Urinary bladder (tissue), 4 donors: ENCODE measurements around the gene PIGR. TPM values are rescaled to one million over a fixed set of nuclear protein-coding genes. Genes with fewer than 3 reads are reported as not detected.

Experiments used
- DNase-seq: peaks from one replicate; pipeline ENCODE4 v3.0.0-alpha.2; 2015; ENCODE audit errors: extremely low spot score
- H3K27ac ChIP-seq: one replicate; pipeline ENCODE4 v1.5.1; 2013; ENCODE audit warnings: low read depth, mild to moderate bottlenecking, moderate library complexity
- H3K36me3 ChIP-seq: one replicate; pipeline ENCODE4 v1.6.1; 2013; ENCODE audit warnings: mild to moderate bottlenecking, moderate library complexity; ENCODE audit not compliant: insufficient read depth
- H3K4me1 ChIP-seq: one replicate; pipeline ENCODE4 v1.6.1; 2013; ENCODE audit warnings: mild to moderate bottlenecking, moderate library complexity; ENCODE audit not compliant: insufficient read depth
- H3K4me3 ChIP-seq: one replicate; pipeline ENCODE4 v1.5.1; 2013; ENCODE audit warnings: low read depth, low read length
- WGBS: extraction: QIAGEN DNeasy Blood & Tissue Kit; methylation state at CpG from one replicate; pipeline ENCODE4 v1.1.7; 2013; 5-methylcytosine and 5-hydroxymethylcytosine counted together
- polyA plus RNA-seq: library from polyadenylated mRNA; stranded (reverse); fragments of 200-250 nt; gene quantifications from one replicate; pipeline ENCODE4 v1.2.3, GENCODE V29; 2013
- total RNA-seq: library from RNA; depleted of rRNA; stranded (reverse); fragments of >200 nt; gene quantifications from one replicate; pipeline ENCODE4 v1.2.3, GENCODE V29; 2014
- donor health status: healthy with polysubstance abuse.
- donor health status: healthy.

The PIGR gene
- total and polyA plus RNA-seq, 2 donors: 2.3 to 27.5 TPM

GRCh38 chr1:206904423-206905142 is 41.7 kb downstream of the PIGR start:
- DNase-seq: no peak
- no peaks in the 10 kb centered on the region for H3K4me1 ChIP-seq
- H3K27ac ChIP-seq: no peak overlapping the region
- no peak overlapping the region for H3K4me3 ChIP-seq
- 84% methylated on average over 10 of the region's 10 CpGs for WGBS
- H3K36me3 ChIP-seq: no peaks in the 10 kb centered on the region

GRCh38 chr1:206903687-206904086 is 42.6 kb downstream of the PIGR start:
- Histone ChIP-seq H3K36me3 (no peaks in the 10 kb centered on the region), H3K4me3 (no peak overlapping the region), H3K27ac (no peak overlapping the region), H3K4me1 (no peaks in the 10 kb centered on the region)
- no peak for DNase-seq
- 57% methylated on average over 2 of the region's 2 CpGs for WGBS

- Histone ChIP-seq H3K4me1 (no peaks in the 10 kb centered on the region), H3K4me3 (no peak overlapping the region), H3K27ac (no peak overlapping the region), H3K36me3 (no peaks in the 10 kb centered on the region)
- 93% methylated on average over 1 of the region's 1 CpG for WGBS
- DNase-seq: no peak
These were observed 43.6 kb downstream of the PIGR start for GRCh38 chr1:206902702-206903101.

GRCh38 chr1:206901944-206902343 is 44.3 kb downstream of the PIGR start:
- H3K4me1 ChIP-seq: no peaks in the 10 kb centered on the region
- H3K36me3 ChIP-seq: no peaks in the 10 kb centered on the region
- H3K27ac ChIP-seq: no peak overlapping the region
- H3K4me3 ChIP-seq: no peak overlapping the region
- DNase-seq: no peak
- whole genome bisulfite sequencing: 87% methylated on average over 6 of the region's 6 CpGs

- H3K4me1 ChIP-seq: no peaks in the 10 kb centered on the region
- H3K27ac ChIP-seq: no peak overlapping the region
- no peak overlapping the region for H3K4me3 ChIP-seq
- 74% methylated on average over 7 of the region's 7 CpGs for WGBS
- no peaks in the 10 kb centered on the region for H3K36me3 ChIP-seq
- no peak for DNase-seq
These were observed 46.1 kb downstream of the PIGR start for GRCh38 chr1:206900149-206900548.

- 88% methylated on average over 5 of the region's 5 CpGs for WGBS
These were observed 46.5 kb downstream of the PIGR start for GRCh38 chr1:206899717-206900116.

GRCh38 chr1:206898915-206899431 is 47.3 kb downstream of the PIGR start:
- H3K4me3 ChIP-seq: no peak overlapping the region
- DNase-seq: no peak
- no peaks in the 10 kb centered on the region for H3K36me3 ChIP-seq
- no peak overlapping the region for H3K27ac ChIP-seq
- H3K4me1 ChIP-seq: no peaks in the 10 kb centered on the region
- WGBS: 87% methylated on average over 13 of the region's 13 CpGs

More at GRCh38 chr1:206899717-206900116, 46.5 kb downstream of the PIGR start:
- H3K36me3 ChIP-seq: no peaks in the 10 kb centered on the region
- no peaks in the 10 kb centered on the region for H3K4me1 ChIP-seq
- no peak overlapping the region for H3K4me3 ChIP-seq
- no peak overlapping the region for H3K27ac ChIP-seq
- no peak for DNase-seq

- no peak for DNase-seq
- 80% methylated on average over 11 of the region's 11 CpGs for WGBS
- no peak overlapping the region for H3K4me3 ChIP-seq
- no peaks in the 10 kb centered on the region for H3K4me1 ChIP-seq
- no peak overlapping the region for H3K27ac ChIP-seq
- H3K36me3 ChIP-seq: no peaks in the 10 kb centered on the region
These were observed 48.0 kb downstream of the PIGR start for GRCh38 chr1:206898089-206898914.

GRCh38 chr1:206897175-206897574 is 49.1 kb downstream of the PIGR start, which contains the start of gene IL24:
TSS of gene IL24 (plus strand) at chr1:206897443. CDS start at chr1:206897833, 390 bp downstream.
- no peaks in the 10 kb centered on the region for H3K36me3 ChIP-seq
- H3K27ac ChIP-seq: no peak within 1 kb of the TSS
- no peak for DNase-seq
- no peaks in the 10 kb centered on the region for H3K4me1 ChIP-seq
- H3K4me3 ChIP-seq: no peak within 1 kb of the TSS
- 67% methylated on average over 4 of the region's 4 CpGs for whole genome bisulfite sequencing

- Histone ChIP-seq H3K27ac (no peak overlapping the region), H3K4me3 (no peak overlapping the region), H3K4me1 (no peaks in the 10 kb centered on the region), H3K36me3 (no peaks in the 10 kb centered on the region)
- DNase-seq: no peak
- 56% methylated on average over 3 of the region's 3 CpGs for WGBS
These were observed 50.0 kb downstream of the PIGR start for GRCh38 chr1:206896261-206896660.

GRCh38 chr1:206895837-206896242 is 50.4 kb downstream of the PIGR start:
- H3K36me3 ChIP-seq: no peaks in the 10 kb centered on the region
- no peak overlapping the region for H3K4me3 ChIP-seq
- H3K27ac ChIP-seq: no peak overlapping the region
- H3K4me1 ChIP-seq: no peaks in the 10 kb centered on the region
- WGBS: 21% methylated on average over 3 of the region's 3 CpGs
- DNase-seq: no peak

- H3K27ac ChIP-seq: no peak overlapping the region
- H3K4me3 ChIP-seq: no peak overlapping the region
- H3K36me3 ChIP-seq: no peaks in the 10 kb centered on the region
- no peaks in the 10 kb centered on the region for H3K4me1 ChIP-seq
- no peak for DNase-seq
- 79% methylated on average over 3 of the region's 3 CpGs for WGBS
These were observed 50.9 kb downstream of the PIGR start for GRCh38 chr1:206895325-206895724.

GRCh38 chr1:206893380-206893779 is 52.9 kb downstream of the PIGR start:
- no peaks in the 10 kb centered on the region for H3K4me1 ChIP-seq
- no peak for DNase-seq
- H3K4me3 ChIP-seq: no peak overlapping the region
- H3K27ac ChIP-seq: no peak overlapping the region
- WGBS: 60% methylated on average over 2 of the region's 2 CpGs
- no peaks in the 10 kb centered on the region for H3K36me3 ChIP-seq
